GM19240 (cell line): ENCODE data around the gene CBX2.
"Not testable (repeated sequence)": the region's sequence is repeated elsewhere in the genome, so short reads cannot be mapped to it uniquely, and the experiment has no call there.

ENCODE experiments used
- DNase-seq: peaks from one replicate; pipeline ENCODE4 v3.0.0; 2011; ENCODE audit warnings: low spot score; ENCODE audit not compliant: insufficient read length

The CBX2 gene

DNA sequence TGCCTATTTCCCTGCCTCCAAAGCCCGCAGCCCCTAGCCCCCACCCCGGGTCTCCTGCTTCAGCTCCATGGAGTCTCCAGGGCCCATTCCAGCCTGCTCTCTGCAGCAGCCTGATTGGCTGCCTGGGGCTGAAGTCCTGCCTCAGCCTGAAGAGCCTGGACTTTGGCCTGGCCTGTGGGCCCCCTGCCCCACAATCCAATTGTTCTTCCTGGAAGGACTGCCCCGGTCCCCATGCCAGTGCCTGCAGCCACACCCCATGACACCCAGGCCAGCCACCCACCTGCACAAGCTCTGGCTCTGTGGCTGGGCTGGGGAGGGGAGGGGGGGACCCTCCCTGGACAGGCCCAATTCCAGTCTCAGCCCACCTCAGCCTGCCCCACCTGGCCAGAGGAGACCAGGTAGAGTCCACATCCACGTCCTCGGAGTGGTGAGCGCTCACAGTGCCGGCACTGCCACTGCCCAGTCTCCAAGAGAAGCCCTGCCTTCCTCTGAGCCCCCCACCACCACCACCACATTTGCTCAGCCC, 34.9 kb upstream of the CBX2 start:
- DNase-seq, result no peak

DNA sequence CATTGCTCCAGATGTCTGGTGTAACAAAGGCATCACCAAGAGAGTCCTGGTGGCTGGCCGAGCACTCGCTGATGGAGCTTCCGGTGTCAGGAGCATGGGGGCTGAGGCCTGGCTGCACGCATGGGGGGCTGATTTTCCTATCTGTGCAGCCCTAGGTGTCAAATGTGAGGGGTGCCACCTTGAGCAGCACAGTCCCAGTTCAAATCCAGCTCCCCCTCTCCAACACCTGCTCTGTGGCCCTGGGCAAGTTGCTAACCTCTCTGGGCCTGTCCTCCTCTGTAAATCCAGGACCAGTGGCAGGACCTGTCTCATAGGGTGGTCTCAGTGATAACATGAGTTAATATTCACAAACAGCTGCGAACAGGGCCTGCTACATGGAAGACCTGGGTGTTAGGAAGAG, 34.3 kb upstream of the CBX2 start:
- no peak for DNase-seq

DNA sequence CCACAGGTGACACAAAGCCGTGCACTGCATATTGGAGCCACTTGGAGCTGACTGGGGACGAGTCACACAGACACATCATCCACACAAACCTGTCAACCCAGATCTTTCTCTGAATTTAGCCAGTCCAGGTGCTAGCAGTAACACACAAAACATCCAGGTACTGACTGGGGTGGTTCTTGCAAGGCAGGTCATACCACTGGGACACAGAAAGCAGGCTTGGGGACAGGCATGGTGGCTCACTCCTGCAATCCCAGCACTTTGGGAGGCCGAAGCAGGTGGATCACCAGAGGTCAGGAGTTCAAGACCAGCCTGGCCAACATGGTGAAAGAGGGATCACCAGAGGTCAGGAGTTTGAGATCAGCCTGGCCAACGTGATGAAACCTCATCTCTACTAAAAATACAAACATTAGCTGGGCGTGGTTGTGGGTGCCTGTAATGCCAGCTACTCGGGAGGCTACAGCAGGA, 32.3 kb upstream of the CBX2 start:
- no peak for DNase-seq

DNA sequence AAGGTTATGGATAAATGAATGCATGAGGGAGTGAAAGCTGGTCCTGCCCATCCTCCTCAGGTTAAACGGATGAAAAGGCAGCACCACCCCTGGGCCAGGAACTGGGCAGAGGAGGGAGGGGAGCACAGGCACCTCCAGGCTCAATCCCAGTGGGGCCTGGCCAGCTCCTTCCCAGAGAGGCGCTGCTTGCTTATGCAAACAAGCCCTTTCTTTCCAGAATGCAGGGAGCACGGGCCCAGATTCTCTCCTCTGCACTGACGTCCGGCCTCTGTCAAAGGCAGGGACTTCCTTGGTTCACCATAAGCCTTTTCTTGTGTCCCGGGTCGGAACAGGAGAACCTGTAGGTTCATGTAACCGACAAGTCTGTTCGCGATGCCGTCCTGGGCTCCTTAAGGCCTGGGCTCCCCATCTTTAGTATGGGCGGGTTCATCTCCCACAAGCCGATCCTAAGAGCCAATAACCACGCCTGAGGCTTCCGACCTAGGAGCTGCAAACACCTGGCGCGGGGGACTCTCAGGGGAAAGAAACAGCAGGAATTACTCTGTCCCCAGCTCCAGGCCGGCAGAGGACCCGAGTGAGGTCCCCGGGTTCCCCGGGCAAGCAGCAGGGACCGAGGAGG, 30.9 kb upstream of the CBX2 start:
- no peak for DNase-seq

DNA sequence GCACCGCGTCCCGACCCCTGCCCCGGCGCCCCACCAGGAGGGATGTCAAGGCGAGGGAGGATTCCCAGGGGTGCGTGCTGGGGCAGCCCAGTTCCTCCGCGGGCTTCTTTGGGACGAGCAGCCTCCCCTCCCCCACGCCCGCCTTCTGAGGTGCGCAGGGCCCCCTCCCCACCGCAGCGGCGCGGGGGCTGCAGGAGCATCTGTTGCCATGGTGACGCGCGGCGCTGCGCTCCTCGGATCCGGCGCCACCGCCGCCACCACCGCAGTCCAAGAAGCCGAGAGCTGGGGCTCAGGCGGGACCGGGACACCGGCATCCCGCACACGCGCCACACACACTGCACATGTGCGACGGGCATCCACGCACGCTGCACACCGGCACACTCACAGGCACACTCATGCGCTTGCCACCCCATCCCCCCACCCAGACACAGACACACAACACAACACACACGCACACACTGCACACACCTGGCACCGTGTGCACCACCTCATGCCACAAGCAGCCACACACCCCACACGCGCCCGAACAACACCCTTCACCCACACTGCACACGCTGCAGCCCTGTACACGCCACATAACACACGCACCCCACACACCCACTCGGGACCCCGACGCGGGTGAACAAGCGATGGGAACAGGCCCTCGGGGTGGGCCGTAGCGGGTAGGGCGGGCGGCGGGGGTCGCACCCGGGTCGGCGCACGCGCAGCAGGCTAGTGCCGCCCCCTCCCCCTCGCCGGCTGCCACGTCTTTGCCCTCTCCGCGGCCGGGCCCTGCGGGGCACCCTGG, 30.2 kb upstream of the CBX2 start:
- no peak for DNase-seq

DNA sequence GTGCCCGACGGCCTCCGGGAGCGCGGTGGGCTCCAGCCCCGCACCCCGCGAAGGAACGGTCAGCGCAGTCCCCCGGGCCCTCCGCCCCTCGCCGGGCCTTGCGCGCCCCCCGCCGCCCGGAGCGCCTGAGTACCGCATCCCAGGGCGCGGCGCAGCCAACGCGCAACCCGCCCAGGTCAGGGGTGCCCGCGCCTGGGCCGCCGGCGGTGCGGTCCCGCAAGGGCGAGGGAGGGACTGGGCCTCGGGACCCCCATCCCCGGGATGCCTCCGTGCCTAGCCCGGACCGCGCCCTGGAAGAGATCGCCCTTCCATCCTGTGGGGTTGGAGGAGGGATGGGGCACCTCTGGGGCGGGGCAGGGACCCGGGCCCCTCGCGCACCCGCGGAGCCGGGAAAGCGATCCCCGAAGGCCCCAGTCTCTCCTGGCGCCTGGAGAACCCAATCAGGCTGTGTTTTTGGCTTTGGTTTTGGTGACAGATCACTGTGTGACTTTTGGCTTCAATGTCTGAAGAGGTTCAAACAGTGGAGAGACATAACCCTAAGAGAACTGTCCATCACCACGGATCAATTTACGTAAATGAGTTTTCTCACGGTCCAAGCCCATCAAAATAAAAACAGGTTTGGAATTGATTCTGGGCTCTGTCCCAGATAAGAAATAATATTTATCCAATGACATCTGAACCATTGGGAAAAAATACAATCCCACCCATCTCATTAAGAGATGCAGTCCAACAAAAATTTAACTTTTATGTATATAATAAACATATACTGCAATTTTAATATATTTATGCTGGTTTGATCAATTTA, 29.5 kb upstream of the CBX2 start:
- no peak for DNase-seq

DNA sequence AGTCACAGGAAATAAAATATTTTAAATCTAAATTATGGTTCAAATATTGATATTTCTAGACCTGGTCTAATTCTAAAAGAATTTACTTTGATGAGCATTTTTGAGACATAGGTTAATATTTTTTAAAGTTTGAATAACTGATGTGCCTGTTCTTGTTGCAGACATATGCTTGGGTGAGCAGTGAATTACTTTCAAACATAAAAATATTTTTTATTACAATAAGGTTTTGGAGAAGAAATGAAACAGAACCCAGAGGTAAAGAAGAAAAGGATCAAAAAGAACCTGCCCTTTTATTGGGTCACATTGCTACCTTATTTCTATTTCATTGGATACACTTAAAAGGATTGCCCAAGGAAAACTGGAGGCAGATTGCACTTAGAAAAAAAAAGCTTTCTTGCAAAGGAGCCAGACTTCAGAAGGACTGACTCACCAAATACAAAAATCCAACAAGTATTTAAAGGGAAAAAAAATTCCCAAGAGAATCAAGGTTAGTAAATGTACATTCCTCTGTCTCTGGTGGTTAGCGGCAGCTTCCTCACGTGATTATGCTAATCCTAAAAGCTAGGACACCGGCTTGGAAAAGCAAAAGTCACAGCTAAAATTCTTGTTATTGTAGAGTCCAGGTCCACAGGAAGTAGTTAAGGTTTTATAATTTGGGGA, 28.7 kb upstream of the CBX2 start:
- DNase-seq, result no peak

DNA sequence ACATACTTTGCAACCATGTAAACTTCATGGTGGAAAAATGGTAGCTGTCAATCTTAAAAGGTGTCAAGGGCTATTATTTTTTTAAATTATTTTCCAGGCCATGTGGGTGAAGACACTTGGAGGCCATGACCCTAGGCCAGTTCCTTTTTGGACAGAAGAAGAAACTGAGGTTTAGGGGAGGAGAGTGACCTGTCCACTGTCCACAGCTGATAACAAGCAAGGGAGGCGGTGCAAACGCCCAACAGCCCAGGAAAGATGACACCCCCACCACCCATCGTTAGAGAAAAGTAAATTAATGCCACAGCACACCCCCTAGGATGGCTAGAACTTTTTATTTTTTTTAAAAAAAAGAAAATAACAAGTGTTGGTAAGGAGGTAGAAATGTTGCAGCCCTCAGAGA, 28.0 kb upstream of the CBX2 start:
- no peak for DNase-seq

DNA sequence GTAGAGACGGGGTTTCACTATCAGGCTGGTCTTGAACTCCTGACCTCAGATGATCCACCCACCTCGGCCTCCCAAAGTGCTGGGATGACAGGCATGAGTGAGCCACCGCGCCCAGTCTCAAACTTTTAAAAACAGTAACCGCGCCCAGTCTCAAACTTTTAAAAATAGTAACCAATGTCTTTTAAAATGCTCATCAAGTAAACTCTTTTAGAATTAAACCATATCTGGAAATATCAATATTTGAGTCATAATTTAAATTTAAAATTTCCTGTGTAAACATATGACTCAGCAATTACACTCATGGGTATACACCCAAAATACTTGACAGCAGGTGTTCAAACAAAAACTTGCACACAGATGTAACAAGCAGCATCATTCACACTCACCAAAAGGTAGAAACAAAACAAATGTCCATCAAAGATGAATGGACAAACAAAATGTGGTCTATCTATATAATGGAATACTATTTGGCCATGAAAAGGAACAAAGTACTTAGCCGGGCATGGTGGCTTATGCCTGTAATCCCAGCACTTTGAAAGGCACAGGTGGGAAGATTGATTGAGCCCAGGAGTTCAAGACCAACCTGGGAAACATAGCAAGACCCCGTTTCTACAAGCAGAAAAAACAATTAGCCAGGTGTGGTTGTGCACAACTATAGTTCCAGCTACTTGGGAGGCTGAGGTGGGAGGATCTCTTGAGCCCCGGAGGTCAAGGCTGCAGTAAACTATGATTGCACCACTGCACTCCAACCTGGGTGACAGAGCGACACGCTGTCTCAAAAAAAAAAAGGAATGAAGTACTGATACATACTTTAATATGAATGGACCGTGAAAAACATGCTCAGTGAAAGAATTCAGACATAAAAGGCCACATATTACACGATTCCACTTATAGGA, 27.1 kb upstream of the CBX2 start:
- DNase-seq, result no peak

DNA sequence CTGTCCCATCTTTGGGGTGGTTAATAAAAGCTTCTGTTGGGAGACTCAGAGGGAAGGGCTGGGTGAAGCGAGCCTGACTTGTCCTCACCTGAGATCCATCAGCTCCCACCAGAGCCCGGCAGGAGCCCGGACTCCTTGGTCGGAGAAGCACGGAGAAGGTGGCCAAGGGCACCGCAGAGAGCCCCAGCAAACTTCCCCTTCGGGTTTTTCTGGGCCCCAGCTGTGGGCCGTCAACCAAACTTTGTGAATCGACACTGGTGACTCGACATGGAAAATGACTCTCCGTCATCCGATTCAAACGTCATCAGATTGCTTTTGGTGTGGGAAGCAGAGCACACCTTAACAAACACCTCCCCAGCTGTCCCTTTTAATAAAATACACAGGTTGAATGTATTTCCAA, 25.8 kb upstream of the CBX2 start:
- DNase-seq, result no peak

DNA sequence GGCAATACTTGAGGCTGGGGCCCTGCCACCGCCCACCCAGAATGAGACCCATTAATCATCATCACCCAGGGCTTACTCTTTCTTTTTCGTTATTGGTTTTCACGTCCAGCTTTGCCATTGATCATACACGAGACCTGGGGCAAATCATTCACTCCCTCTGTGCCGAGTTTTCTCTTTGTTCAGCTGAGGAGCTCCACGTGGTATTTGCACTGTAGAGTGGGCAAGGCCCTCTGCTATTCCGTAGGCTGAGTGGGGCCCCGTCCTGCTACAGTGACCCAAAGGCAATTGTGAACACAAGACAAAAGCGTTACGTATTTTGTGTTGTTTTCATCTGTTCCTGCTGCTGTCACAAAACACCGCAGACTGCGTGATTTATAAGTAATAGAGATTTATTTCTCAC, 23.6 kb upstream of the CBX2 start:
- no peak for DNase-seq

DNA sequence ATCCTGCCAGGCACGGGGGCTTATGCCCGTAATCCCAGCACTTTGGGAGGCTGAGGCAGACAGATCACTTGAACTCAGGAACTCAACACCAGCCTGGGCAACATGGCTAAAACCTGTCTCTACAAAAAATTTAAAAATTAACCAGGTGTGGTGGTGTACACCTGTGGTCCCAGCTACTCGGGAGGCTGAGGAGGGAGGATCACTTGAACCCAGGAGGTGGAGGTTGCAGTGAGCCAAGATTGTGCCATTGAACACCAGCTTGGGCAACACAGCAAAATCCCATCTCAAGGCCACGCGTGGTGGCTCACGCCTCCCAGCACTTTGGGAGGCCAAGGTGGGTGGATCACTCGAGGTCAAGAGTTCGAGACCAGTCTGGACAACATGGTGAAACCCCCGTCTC, 23.0 kb upstream of the CBX2 start:
- DNase-seq, result not testable (repeated sequence)

DNA sequence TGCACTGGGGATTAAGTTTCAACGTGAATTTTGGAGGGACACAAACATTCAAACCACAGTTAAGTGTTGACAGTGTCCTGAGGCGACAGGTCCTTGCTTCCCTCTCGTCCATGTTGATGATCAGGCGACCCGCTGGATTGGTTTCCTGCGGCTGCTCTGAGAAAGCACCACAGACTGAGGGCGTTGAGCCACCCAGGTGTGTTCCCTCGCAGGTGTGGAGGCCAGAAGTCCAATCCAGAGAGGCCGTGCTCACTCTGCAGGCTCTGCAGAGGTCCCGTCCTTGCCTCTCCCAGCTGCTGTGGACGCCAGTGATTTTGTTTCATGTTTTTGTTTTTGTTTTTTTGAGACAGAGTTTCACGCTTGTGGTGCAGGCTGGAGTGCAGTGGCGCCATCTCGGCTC, 22.4 kb upstream of the CBX2 start:
- no peak for DNase-seq

DNA sequence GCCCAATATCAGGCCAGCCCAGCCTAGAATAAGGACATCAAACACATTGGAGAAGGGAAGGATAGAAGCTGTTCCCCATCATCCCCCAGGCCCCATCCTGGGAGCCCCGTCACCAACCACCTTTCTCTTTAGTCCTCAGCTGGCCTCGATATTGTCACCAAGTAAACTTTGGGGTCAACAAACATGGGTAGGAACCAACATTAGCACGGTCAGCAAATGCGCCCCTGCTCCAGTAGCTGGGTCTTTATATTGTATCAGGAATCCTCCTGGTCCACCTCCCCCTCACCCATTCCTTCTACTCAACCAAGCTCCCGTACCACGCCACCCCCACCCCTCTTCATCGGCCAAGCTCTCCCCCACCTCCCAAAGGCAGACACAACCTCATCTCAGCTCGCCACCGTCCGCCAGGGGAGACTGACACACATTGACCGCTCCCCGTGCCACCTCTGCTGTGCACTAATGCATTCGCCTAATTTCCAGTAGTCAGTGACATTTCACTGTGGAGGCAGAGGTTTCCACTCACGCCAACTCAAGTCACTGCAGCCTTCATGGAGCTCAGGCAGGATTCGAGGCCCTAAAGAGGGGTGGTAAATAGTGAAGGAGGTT, 20.7 kb upstream of the CBX2 start:
- no peak for DNase-seq

DNA sequence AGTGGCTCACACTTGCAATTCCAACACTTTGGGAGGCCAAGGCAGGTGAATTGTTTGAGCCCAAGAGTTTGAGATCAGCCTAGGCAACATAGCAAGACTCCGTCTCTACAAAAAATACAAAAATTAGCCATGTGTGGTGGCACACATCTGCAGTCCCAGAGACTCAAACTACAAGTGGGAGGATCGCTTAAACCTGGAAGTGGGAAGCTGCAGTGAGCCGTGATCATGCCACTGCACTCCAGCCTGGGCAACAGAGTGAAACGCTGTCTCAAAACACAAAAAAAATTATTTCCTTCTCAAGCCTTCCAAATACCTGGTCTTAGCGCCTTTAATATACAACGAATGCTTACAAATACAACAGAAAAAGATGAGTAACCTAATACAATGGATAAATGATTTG, 19.7 kb upstream of the CBX2 start:
- DNase-seq, result no peak

DNA sequence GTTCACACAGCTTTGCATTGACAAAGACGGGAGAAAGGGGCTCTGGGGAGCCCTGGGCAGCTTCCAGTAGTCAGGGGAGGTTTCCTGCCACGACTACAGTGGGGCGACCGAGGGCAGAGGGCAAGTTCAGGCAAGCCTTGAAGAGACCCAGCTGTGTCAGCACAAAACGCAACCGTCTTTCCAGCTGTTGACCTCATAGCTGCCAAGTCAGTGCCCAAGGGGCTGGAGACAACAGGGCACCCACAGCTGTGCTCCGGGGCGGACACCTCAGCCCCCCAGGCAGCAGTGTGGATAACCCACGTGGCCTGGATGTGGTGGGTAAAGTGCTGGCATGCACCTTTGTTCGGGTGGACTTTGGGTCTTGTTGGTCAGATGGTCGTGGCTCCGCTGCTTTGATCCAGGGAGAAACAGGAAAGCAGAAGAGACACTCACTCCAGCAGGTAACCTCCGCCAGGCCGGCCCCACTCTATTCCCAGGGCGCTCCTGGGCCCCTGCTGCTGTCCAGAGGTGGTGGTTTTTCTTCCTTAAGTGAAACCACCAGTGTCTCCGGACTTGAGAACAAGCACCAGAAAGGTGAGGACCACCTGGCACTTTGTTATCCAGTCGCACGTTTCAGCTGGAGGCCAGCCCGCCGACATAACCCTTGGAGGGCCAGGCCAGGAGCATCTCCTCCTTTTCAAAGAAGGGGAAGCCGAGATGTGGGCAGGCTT, 17.6 kb upstream of the CBX2 start:
- DNase-seq, result no peak

DNA sequence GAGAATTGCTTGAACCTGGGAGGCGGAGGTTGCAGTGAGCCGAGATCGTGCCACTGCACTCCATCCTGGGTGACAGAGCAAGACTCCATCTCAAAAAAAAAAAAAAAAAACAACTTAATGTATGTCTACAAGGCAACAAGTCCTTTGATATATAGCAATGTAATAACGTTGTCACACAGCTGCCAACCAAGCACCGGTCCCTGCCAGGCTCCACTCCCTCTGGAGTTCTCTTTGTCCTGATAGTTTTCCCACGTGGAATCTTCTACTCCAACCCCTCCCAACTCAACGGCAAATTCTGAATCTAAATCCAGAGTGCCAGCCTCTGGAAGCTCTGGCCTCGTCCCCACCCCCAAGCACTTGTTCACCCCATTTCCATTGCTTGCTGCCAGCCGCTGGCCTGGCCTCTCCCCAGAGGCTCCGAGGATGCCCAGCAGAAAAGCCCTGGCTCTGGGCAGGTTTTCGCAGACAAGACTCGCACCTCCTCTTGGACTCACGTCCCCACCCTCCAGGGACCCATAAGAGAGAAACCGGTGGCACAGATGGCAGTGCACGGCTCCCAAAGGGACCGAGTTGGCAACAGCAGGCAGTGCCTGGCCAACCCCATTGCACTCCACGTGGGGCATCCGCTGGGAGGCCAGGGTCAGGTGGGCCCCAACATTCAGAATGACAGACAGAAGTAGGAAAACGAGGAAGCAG, 15.9 kb upstream of the CBX2 start:
- DNase-seq, result no peak

DNA sequence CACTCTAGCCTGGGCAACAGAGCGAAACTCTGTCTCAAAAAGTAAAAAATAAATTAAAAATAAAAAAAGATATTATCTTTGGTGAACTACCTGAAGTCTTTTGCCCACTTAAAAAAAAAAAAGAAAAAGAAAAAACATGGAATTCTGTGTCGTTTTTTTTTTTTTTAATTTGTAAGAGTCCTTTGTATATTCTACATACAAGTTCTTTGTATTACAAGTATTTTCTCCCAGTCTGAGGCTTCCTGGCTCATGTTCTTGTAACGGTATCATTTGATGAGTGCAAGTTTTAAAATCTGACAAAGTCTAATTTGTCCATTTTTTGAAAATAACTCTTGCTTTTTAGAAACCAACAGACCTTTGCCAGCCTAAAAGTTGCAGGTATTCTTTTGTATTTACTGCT, 12.2 kb upstream of the CBX2 start:
- no peak for DNase-seq
